ENCODE data around the gene ZMIZ1. TPM values are rescaled to one million over a fixed set of nuclear protein-coding genes. Genes with fewer than 3 reads are reported as not detected.
A peak's percentile ranks its signal among the peaks of the same experiment; 100 is the strongest.

The ZMIZ1 gene
- total RNA-seq, 1 experiment from 2014 or later: 34.2 TPM

DNA sequence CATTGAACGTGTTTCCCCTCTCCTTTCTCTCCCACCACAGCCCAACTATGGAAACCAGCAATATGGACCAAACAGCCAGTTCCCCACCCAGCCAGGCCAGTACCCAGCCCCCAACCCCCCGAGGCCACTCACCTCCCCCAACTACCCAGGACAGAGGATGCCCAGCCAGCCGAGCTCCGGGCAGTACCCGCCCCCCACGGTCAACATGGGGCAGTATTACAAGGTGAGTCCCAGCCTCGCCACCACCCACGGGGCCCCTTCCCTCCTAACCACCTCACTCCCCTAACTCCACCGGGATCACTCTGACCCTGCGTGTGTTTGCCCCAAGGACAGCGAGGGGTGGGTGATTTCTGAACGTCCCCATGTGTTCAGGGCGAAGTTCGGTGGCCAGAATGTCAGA is 227.7 kb downstream of the ZMIZ1 start:
- in situ Hi-C loops (cut with HindIII; ENCODE audit: low pct_unique_long_range_greater_than_20kb, low sequenced_read_pairs) (no loop called here), intact Hi-C loops (cut with micrococcal nuclease; ENCODE audit: unreplicated experiment) (no loop called here)
- H3K27me3 ChIP-seq (ENCODE audit: control insufficient read depth, insufficient read depth, low read length): no peaks in the 10 kb centered on the region
- H3K4me1 ChIP-seq (ENCODE audit: control insufficient read depth, insufficient read depth, low read length): no peaks in the 10 kb centered on the region
- ChIA-PET CTCF (no interaction called here), POLR2A (no interaction called here)
- TF ChIP-seq, protein P1, sequence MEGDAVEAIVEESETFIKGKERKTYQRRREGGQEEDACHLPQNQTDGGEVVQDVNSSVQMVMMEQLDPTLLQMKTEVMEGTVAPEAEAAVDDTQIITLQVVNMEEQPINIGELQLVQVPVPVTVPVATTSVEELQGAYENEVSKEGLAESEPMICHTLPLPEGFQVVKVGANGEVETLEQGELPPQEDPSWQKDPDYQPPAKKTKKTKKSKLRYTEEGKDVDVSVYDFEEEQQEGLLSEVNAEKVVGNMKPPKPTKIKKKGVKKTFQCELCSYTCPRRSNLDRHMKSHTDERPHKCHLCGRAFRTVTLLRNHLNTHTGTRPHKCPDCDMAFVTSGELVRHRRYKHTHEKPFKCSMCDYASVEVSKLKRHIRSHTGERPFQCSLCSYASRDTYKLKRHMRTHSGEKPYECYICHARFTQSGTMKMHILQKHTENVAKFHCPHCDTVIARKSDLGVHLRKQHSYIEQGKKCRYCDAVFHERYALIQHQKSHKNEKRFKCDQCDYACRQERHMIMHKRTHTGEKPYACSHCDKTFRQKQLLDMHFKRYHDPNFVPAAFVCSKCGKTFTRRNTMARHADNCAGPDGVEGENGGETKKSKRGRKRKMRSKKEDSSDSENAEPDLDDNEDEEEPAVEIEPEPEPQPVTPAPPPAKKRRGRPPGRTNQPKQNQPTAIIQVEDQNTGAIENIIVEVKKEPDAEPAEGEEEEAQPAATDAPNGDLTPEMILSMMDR (IDR thresholded peaks at IDR 0.05): no peak
- TF ChIP-seq, protein P2, sequence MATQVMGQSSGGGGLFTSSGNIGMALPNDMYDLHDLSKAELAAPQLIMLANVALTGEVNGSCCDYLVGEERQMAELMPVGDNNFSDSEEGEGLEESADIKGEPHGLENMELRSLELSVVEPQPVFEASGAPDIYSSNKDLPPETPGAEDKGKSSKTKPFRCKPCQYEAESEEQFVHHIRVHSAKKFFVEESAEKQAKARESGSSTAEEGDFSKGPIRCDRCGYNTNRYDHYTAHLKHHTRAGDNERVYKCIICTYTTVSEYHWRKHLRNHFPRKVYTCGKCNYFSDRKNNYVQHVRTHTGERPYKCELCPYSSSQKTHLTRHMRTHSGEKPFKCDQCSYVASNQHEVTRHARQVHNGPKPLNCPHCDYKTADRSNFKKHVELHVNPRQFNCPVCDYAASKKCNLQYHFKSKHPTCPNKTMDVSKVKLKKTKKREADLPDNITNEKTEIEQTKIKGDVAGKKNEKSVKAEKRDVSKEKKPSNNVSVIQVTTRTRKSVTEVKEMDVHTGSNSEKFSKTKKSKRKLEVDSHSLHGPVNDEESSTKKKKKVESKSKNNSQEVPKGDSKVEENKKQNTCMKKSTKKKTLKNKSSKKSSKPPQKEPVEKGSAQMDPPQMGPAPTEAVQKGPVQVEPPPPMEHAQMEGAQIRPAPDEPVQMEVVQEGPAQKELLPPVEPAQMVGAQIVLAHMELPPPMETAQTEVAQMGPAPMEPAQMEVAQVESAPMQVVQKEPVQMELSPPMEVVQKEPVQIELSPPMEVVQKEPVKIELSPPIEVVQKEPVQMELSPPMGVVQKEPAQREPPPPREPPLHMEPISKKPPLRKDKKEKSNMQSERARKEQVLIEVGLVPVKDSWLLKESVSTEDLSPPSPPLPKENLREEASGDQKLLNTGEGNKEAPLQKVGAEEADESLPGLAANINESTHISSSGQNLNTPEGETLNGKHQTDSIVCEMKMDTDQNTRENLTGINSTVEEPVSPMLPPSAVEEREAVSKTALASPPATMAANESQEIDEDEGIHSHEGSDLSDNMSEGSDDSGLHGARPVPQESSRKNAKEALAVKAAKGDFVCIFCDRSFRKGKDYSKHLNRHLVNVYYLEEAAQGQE (IDR thresholded peaks at IDR 0.05; ENCODE audit: insufficient read depth in 1 of 2, low read depth in 2 of 2, low read length in 1 of 2): no peak
- TF ChIP-seq POLR2AphosphoS5 (IDR thresholded peaks at IDR 0.05; ENCODE audit: low read depth, low read length): no peak
- no peak for TF ChIP-seq SIN3A (IDR thresholded peaks at IDR 0.05; ENCODE audit: borderline replicate concordance, insufficient read depth, low read depth, low read length)
- no peak for TF ChIP-seq TCF7L2 (IDR thresholded peaks at IDR 0.05; ENCODE audit: low read depth, low read length)
- no peak overlapping the region for H3K4me3 ChIP-seq (ENCODE audit: low read depth in 2 of 2, low read length in 2 of 2)
- H3K36me3 ChIP-seq (ENCODE audit: control insufficient read depth, insufficient read depth, low read length): peaks cover 2% of the 10 kb centered on the region; the same call in 1 of the 2 replicates
- ATAC-seq: no peak
- no peaks in the 10 kb centered on the region for H3K9me3 ChIP-seq (ENCODE audit: control insufficient read depth, insufficient read depth, low read depth, low read length)
- H3K27ac ChIP-seq (ENCODE audit: low read length): no peak overlapping the region
- no peak for DNase-seq (ENCODE audit: low read depth, low spot score)
- no TSS peak for BruUV-seq (replicated peaks)

DNA sequence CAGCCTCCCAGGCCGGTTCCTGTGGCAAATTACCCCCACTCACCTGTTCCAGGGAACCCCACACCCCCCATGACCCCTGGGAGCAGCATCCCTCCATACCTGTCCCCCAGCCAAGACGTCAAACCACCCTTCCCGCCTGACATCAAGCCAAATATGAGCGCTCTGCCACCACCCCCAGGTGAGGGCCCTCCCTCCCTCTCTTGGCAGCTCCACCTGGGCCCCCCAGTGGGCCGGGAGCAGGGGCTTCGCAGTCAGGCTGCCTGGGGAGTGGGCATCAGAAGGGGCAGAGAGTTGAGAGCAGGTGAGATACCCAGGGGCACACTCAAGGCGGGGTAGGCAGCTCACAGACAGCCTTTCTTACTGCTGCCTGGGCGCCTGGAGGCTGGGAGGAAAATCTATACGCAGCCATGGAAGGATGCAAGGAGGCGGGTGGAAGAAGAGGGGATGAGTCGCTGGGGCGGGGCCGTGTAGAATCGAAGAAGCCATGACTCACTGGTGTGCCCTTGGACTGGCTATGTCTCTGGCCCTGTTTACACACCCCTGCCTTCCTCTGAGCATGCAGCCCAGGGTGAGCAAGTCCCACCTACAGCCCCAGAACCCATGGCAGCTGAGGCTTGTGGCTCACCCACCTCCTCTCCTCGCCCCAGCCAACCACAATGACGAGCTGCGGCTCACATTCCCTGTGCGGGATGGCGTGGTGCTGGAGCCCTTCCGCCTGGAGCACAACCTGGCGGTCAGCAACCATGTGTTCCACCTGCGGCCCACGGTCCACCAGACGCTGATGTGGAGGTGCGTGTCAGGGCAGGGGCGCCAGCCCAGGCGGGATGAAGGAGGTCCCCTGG is 229.9 kb downstream of the ZMIZ1 start:
- peaks cover 2% of the 10 kb centered on the region; the same call in 1 of the 2 replicates for H3K36me3 ChIP-seq (ENCODE audit: control insufficient read depth, insufficient read depth, low read length)
- H3K9me3 ChIP-seq (ENCODE audit: control insufficient read depth, insufficient read depth, low read depth, low read length): no peaks in the 10 kb centered on the region
- intact Hi-C loops (cut with micrococcal nuclease; ENCODE audit: unreplicated experiment) (no loop called here), in situ Hi-C loops (cut with HindIII; ENCODE audit: low pct_unique_long_range_greater_than_20kb, low sequenced_read_pairs) (no loop called here)
- DNase-seq (ENCODE audit: low read depth, low spot score) (no peak), ATAC-seq (peak; percentile 78)
- H3K27me3 ChIP-seq (ENCODE audit: control insufficient read depth, insufficient read depth, low read length): no peaks in the 10 kb centered on the region
- CTCF ChIA-PET: no interaction called here
- no peak overlapping the region for H3K4me3 ChIP-seq (ENCODE audit: low read depth in 2 of 2, low read length in 2 of 2)
- TF ChIP-seq TCF7L2 (IDR thresholded peaks at IDR 0.05; ENCODE audit: low read depth, low read length): no peak
- TF ChIP-seq, protein P1 (IDR thresholded peaks at IDR 0.05): no peak
- TF ChIP-seq SIN3A (IDR thresholded peaks at IDR 0.05; ENCODE audit: borderline replicate concordance, insufficient read depth, low read depth, low read length): no peak
- TF ChIP-seq, protein P2 (IDR thresholded peaks at IDR 0.05; ENCODE audit: insufficient read depth in 1 of 2, low read depth in 2 of 2, low read length in 1 of 2): no peak
- TF ChIP-seq POLR2AphosphoS5 (IDR thresholded peaks at IDR 0.05; ENCODE audit: low read depth, low read length): no peak
- POLR2A ChIA-PET: no interaction called here
- no TSS peak for BruUV-seq (replicated peaks)
- H3K27ac ChIP-seq (ENCODE audit: low read length): no peak overlapping the region
- no peaks in the 10 kb centered on the region for H3K4me1 ChIP-seq (ENCODE audit: control insufficient read depth, insufficient read depth, low read length)
